Esophagus (tissue), 2 donors: ENCODE results near the gene FASTK. TPM values are rescaled to one million over a fixed set of nuclear protein-coding genes. Genes with fewer than 3 reads are reported as not detected.

Experiments used
- H3K27ac ChIP-seq, 2 donors: one replicate each; pipeline ENCODE4 v1.5.1; 2013; ENCODE audit warnings: low read depth in 2 of 2, mild to moderate bottlenecking in 2 of 2, inconsistent platforms in 1 of 2, low read length in 1 of 2, moderate library complexity in 1 of 2
- H3K27me3 ChIP-seq, 2 donors: one replicate each; pipeline ENCODE4 v1.6.1; 2013; ENCODE audit warnings: low read length in 2 of 2, control low read depth in 1 of 2, mild to moderate bottlenecking in 1 of 2; ENCODE audit not compliant: insufficient read depth in 2 of 2, control insufficient read depth in 1 of 2
- H3K36me3 ChIP-seq, 2 donors: one replicate each; pipeline ENCODE4 v1.6.1; 2013; ENCODE audit warnings: low read length in 1 of 2; ENCODE audit not compliant: control insufficient read depth in 2 of 2, insufficient read depth in 2 of 2
- H3K4me1 ChIP-seq, 2 donors: one replicate each; pipeline ENCODE4 v1.6.1; 2013; ENCODE audit warnings: low read length in 1 of 2; ENCODE audit not compliant: control insufficient read depth in 2 of 2, insufficient read depth in 2 of 2
- H3K4me3 ChIP-seq, 2 donors: one replicate each; pipeline ENCODE4 v1.5.1; 2013; ENCODE audit warnings: low read length in 2 of 2, mild to moderate bottlenecking in 2 of 2, low read depth in 1 of 2, moderate library complexity in 1 of 2
- H3K9me3 ChIP-seq, 2 donors: one replicate each; pipeline ENCODE4 v1.6.1; 2013; ENCODE audit warnings: mild to moderate bottlenecking in 2 of 2, low read depth in 1 of 2, low read length in 1 of 2, moderate library complexity in 1 of 2; ENCODE audit not compliant: control insufficient read depth in 2 of 2, insufficient read depth in 1 of 2
- WGBS, 2 donors: extraction: QIAGEN DNeasy Blood & Tissue Kit; methylation state at CpG; one replicate each; pipeline ENCODE4 v1.1.7; 2013; 5-methylcytosine and 5-hydroxymethylcytosine counted together
- polyA plus RNA-seq, 2 donors: library from polyadenylated mRNA; stranded (reverse); fragments of 200-250 nt; gene quantifications; one replicate each; pipeline ENCODE4 v1.2.3, GENCODE V29; 2013
- donor health status: healthy with polysubstance abuse.
- donor health status: Bipolar disorder and iron deficiency.

The FASTK gene
- polyA plus RNA-seq, 2 donors = 80.0 to 144 TPM

- Histone ChIP-seq H3K4me3 (no peak overlapping the region), H3K9me3 (peaks cover 0 to 2% of the 10 kb centered on the region in 2 donors), H3K4me1 (peaks cover 0 to 3% of the 10 kb centered on the region in 2 donors), H3K27ac (no peak overlapping the region), H3K27me3 (no peaks in the 10 kb centered on the region), H3K36me3 (peaks cover 15 to 64% of the 10 kb centered on the region in 2 donors)
- 93 to 94% methylated on average over 13 of the region's 13 CpGs for WGBS, 2 donors
Measured at GRCh38 chr7:151119055-151119415, 38.4 kb upstream of the FASTK start.

GRCh38 chr7:151118108-151119054, 37.8 kb upstream of the FASTK start:
- Histone ChIP-seq H3K4me3 (no peak overlapping the region), H3K36me3 (peaks cover 15 to 62% of the 10 kb centered on the region in 2 donors), H3K27me3 (no peaks in the 10 kb centered on the region), H3K27ac (no peak overlapping the region), H3K9me3 (peaks cover 0 to 2% of the 10 kb centered on the region in 2 donors), H3K4me1 (peaks cover 0 to 7% of the 10 kb centered on the region in 2 donors)
- WGBS, 2 donors = 93% methylated on average over 38 of the region's 38 CpGs

- Histone ChIP-seq H3K27me3 (no peaks in the 10 kb centered on the region), H3K36me3 (peaks cover 15 to 57% of the 10 kb centered on the region in 2 donors), H3K27ac (no peak overlapping the region)
Measured at GRCh38 chr7:151117565-151117964, 37.0 kb upstream of the FASTK start.

GRCh38 chr7:151116603-151117440, 36.2 kb upstream of the FASTK start:
- Histone ChIP-seq H3K27ac (peak overlapping the region; percentile 89 to 96), H3K4me3 (peak overlapping the region; percentile 48 to 49), H3K36me3 (peaks cover 15 to 52% of the 10 kb centered on the region in 2 donors), H3K9me3 (peaks cover 0 to 2% of the 10 kb centered on the region in 2 donors), H3K27me3 (no peaks in the 10 kb centered on the region), H3K4me1 (peaks cover 0 to 10% of the 10 kb centered on the region in 2 donors)
- WGBS, 2 donors = 61 to 79% methylated on average over 27 of the region's 27 CpGs

More at GRCh38 chr7:151117565-151117964, 37.0 kb upstream of the FASTK start:
- Histone ChIP-seq H3K4me3 (peak overlapping the region in 1 of 2 donors; percentile 48), H3K9me3 (peaks cover 0 to 2% of the 10 kb centered on the region in 2 donors), H3K4me1 (peaks cover 0 to 10% of the 10 kb centered on the region in 2 donors)
- 58 to 65% methylated on average over 12 of the region's 12 CpGs for WGBS, 2 donors

- 53 to 54% methylated on average over 13 to 14 of the region's 14 CpGs for WGBS, 2 donors
- H3K4me1 ChIP-seq = peaks cover 0 to 10% of the 10 kb centered on the region in 2 donors
- H3K4me3 ChIP-seq = peak overlapping the region; percentile 72 to 75
- peaks cover 11 to 43% of the 10 kb centered on the region in 2 donors for H3K36me3 ChIP-seq
- peak overlapping the region; percentile 89 to 96 for H3K27ac ChIP-seq
- H3K9me3 ChIP-seq = peaks cover 0 to 2% of the 10 kb centered on the region in 2 donors
- no peaks in the 10 kb centered on the region for H3K27me3 ChIP-seq
Measured at GRCh38 chr7:151115836-151116418, 35.3 kb upstream of the FASTK start.

GRCh38 chr7:151115121-151115835, 34.7 kb upstream of the FASTK start:
- Histone ChIP-seq H3K36me3 (peaks cover 4 to 37% of the 10 kb centered on the region in 2 donors), H3K4me1 (peaks cover 0 to 10% of the 10 kb centered on the region in 2 donors), H3K27me3 (no peaks in the 10 kb centered on the region), H3K4me3 (peak overlapping the region; percentile 72 to 75), H3K27ac (peak overlapping the region; percentile 71 to 96), H3K9me3 (peaks cover 0 to 2% of the 10 kb centered on the region in 2 donors)
- 5 to 10% methylated on average over 61 to 114 of the region's 114 CpGs for WGBS, 2 donors

GRCh38 chr7:151114151-151115090, 33.8 kb upstream of the FASTK start:
- WGBS, 2 donors = 19 to 26% methylated on average over 78 to 101 of the region's 101 CpGs
- Histone ChIP-seq H3K9me3 (peaks cover 0 to 2% of the 10 kb centered on the region in 2 donors), H3K36me3 (peaks cover 4 to 29% of the 10 kb centered on the region in 2 donors), H3K4me1 (peaks cover 0 to 10% of the 10 kb centered on the region in 2 donors), H3K4me3 (peak overlapping the region; percentile 72 to 75), H3K27ac (peak overlapping the region; percentile 71 to 96), H3K27me3 (no peaks in the 10 kb centered on the region)
